Body of pancreas (tissue), 4 donors: Measurements from ENCODE around the gene AP5B1. TPM values are rescaled to one million over a fixed set of nuclear protein-coding genes. Genes with fewer than 3 reads are reported as not detected.

ENCODE experiments used
- ATAC-seq: fragments of 150-250 bp; one replicate; pipeline ENCODE4 v1.9.1; 2016
- DNase-seq, 4 donors: peaks; one replicate each; pipeline ENCODE4 v3.0.0-alpha.2; 2019
- H3K27ac ChIP-seq, 4 donors: fragments of 200-600 bp; sonication (generic); 1 replicate in 3 of 4; 2 replicates in 1 of 4; pipeline versions ENCODE4 v1.5.1 to v1.6.1; 2016 to 2019; ENCODE audit warnings: mild to moderate bottlenecking in 1 of 4, mixed read lengths in 1 of 4, moderate library complexity in 1 of 4
- H3K27me3 ChIP-seq, 2 donors: fragments of 200-600 bp; sonication (generic); one replicate each; pipeline ENCODE4 v1.6.0; 2016; ENCODE audit warnings: mild to moderate bottlenecking in 1 of 2
- H3K36me3 ChIP-seq, 2 donors: fragments of 200-600 bp; sonication (generic); replicated peaks in 1 of 2; 2 replicates each; pipeline ENCODE4 v1.5.1; 2016; ENCODE audit warnings: low read depth in 2 of 2; ENCODE audit not compliant: insufficient read depth in 1 of 2
- H3K4me1 ChIP-seq: fragments of 200-600 bp; sonication (generic); one replicate; pipeline ENCODE4 v1.6.0; 2016
- H3K4me3 ChIP-seq, 2 donors: fragments of 200-600 bp; sonication (generic); 1 replicate in 1 of 2; 2 replicates in 1 of 2; pipeline ENCODE4 v1.5.1; 2016 to 2019
- H3K9me3 ChIP-seq, 3 donors: fragments of 200-600 bp; sonication (generic); 1 replicate in 2 of 3; 2 replicates in 1 of 3; pipeline ENCODE4 v1.5.1; 2016
- POLR2A ChIP-seq, 3 donors: fragments of 450-650 bp; IDR thresholded peaks; one replicate each; pipeline ENCODE4 v1.6.1; 2016; ENCODE audit warnings: antibody characterized with exemption in 3 of 3, mild to moderate bottlenecking in 2 of 3
- WGBS, 2 donors: methylation state at CpG; one replicate each; pipeline ENCODE4 v1.1.5; 2017; 5-methylcytosine and 5-hydroxymethylcytosine counted together
- intact Hi-C: fragments of 100-400 bp; cut with DNase I; formaldehyde crosslinking; loops from one replicate; pipeline ENCODE4 v1.15.1; 2023
- total RNA-seq, 2 donors: library from RNA; depleted of rRNA; stranded (reverse); fragments of >200 nt; gene quantifications; one replicate each; pipeline ENCODE4 v1.1.0, GENCODE V29; 2016
- TF ChIP-seq, protein P1 (sequence below), 7 experiments: fragments of 450-650 bp in 4 of 7; fragments of 200-600 bp in 3 of 7; sonication (generic) in 3 of 7; IDR thresholded peaks; one replicate each; pipeline ENCODE4 v1.5.1; 2016 to 2019; ENCODE audit warnings: antibody characterized with exemption in 7 of 7

Gene AP5B1
- total RNA-seq, 2 donors from 2014 or later: 18.2 to 33.9 TPM

DNA sequence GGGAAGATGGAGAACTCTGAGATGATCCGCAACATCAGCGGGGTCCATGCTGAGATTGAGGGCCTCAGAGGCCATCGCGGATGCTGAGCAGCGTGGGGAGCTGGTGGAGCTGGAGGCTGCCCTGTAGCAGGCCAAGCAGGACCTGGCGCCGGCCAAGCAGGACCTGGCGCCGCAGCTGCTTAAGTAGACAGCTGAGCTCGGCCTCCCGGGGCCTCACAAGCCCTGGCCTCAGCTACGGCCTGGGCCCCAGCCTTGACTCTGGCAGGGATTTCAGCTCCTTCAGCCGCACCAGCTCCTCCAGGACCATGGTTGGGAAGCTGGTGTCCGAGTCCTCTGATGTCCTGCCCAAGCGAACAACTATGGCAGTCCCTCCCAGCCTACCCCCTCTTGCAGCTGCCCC, 52.9 kb downstream of the AP5B1 start:
- Histone ChIP-seq H3K4me1 (no peaks in the 10 kb centered on the region), H3K4me3 (no peak overlapping the region), H3K27ac (no peak overlapping the region), H3K27me3 (no peaks in the 10 kb centered on the region), H3K9me3 (no peaks in the 10 kb centered on the region), H3K36me3 (no peaks in the 10 kb centered on the region)
- DNase-seq (no peak), ATAC-seq (no peak)
- intact Hi-C loops: no loop called here
- TF ChIP-seq POLR2A (IDR thresholded peaks at IDR 0.05): no peak
- TF ChIP-seq, protein P1, sequence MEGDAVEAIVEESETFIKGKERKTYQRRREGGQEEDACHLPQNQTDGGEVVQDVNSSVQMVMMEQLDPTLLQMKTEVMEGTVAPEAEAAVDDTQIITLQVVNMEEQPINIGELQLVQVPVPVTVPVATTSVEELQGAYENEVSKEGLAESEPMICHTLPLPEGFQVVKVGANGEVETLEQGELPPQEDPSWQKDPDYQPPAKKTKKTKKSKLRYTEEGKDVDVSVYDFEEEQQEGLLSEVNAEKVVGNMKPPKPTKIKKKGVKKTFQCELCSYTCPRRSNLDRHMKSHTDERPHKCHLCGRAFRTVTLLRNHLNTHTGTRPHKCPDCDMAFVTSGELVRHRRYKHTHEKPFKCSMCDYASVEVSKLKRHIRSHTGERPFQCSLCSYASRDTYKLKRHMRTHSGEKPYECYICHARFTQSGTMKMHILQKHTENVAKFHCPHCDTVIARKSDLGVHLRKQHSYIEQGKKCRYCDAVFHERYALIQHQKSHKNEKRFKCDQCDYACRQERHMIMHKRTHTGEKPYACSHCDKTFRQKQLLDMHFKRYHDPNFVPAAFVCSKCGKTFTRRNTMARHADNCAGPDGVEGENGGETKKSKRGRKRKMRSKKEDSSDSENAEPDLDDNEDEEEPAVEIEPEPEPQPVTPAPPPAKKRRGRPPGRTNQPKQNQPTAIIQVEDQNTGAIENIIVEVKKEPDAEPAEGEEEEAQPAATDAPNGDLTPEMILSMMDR (IDR thresholded peaks at IDR 0.05): no peak
- 82 to 97% methylated on average over 9 to 15 of the region's 15 CpGs for WGBS, 2 donors

DNA sequence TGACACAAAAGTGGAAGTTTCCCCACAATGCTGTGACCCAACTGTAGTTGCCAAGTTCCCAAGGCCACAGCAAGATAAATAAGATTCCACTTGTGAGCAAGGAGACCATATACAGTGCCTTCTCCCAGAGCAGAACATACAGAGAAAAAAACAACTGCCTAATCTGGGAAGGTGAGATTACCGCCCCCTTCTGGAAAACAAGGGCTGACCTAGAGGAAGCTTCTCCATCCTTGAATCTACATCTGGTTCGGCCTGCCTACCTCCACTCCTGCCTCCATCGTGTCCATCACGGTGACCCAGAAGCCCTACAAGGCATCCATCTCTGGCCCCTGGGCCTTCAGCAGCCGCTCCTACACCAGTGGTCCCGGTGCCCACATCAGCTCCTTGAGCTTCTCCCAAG, 54.1 kb downstream of the AP5B1 start:
- no peak for DNase-seq
- H3K36me3 ChIP-seq: no peaks in the 10 kb centered on the region
- no peaks in the 10 kb centered on the region for H3K4me1 ChIP-seq
- no peak for TF ChIP-seq POLR2A (IDR thresholded peaks at IDR 0.05)
- TF ChIP-seq, protein P1 (IDR thresholded peaks at IDR 0.05): peak in 1 of 7 experiments; percentile 26
- H3K4me3 ChIP-seq: no peak overlapping the region
- no peak overlapping the region for H3K27ac ChIP-seq
- no peaks in the 10 kb centered on the region for H3K27me3 ChIP-seq
- intact Hi-C loops: no loop called here
- ATAC-seq: no peak
- 25 to 58% methylated on average over 4 to 6 of the region's 6 CpGs for WGBS, 2 donors
- H3K9me3 ChIP-seq: no peaks in the 10 kb centered on the region

Other genes starting within 250 kb of the AP5B1 start
- 100 to 1,000 TPM; 131 to 330 TPM for gene LTBP3, start 222.6 kb downstream of the AP5B1 start, total RNA-seq
- 10 to 100 TPM; 39.2 to 66.9 TPM for gene ZNRD2, start 210.5 kb downstream of the AP5B1 start, total RNA-seq
- gene FAM89B, start 208.4 kb downstream of the AP5B1 start, total RNA-seq: 100 to 1,000 TPM in 1 of 2 donors, 10 to 100 TPM in 1; 44.8 to 116 TPM
- 10 to 100 TPM; 35.0 to 76.1 TPM for gene EHBP1L1, start 204.9 kb downstream of the AP5B1 start, total RNA-seq
- gene KCNK7, start 185.2 kb downstream of the AP5B1 start, total RNA-seq: 1 to 10 TPM in 1 of 2 donors, under 1 TPM in 1; 0.66 to 1.0 TPM
- 10 to 100 TPM; 31.6 to 94.9 TPM for gene MAP3K11, start 166.8 kb downstream of the AP5B1 start, total RNA-seq
- 10 to 100 TPM; 21.8 to 56.7 TPM for gene PCNX3, start 165.2 kb downstream of the AP5B1 start, total RNA-seq
- 10 to 100 TPM; 23.6 to 29.3 TPM for gene SIPA1, start 142.9 kb downstream of the AP5B1 start, total RNA-seq
- 10 to 100 TPM; 27.5 to 45.8 TPM for gene RELA, start 118.1 kb downstream of the AP5B1 start, total RNA-seq
- 10 to 100 TPM; 38.9 to 45.5 TPM for gene KAT5, start 68.7 kb downstream of the AP5B1 start, total RNA-seq
- 100 to 1,000 TPM in 1 of 2 donors, 10 to 100 TPM in 1; 45.4 to 112 TPM for gene RNASEH2C, start 60.2 kb downstream of the AP5B1 start, total RNA-seq
- 1 to 10 TPM in 1 of 2 donors, under 1 TPM in 1; 0.78 to 1.3 TPM for gene OVOL1, start 6.1 kb upstream of the AP5B1 start, total RNA-seq
- gene SNX32, start 53.0 kb upstream of the AP5B1 start, total RNA-seq: under 1 TPM in 1 of 2 donors, not detected in 1; 0.26 TPM
- 100 to 1,000 TPM; 190 to 412 TPM for gene CFL1, start 77.2 kb upstream of the AP5B1 start, total RNA-seq
- gene MUS81, start 79.5 kb upstream of the AP5B1 start, total RNA-seq: 10 to 100 TPM; 38.2 to 40.5 TPM
- 10 to 100 TPM; 16.2 to 25.4 TPM for gene EFEMP2, start 91.8 kb upstream of the AP5B1 start, total RNA-seq
- under 1 TPM; 0.33 to 0.78 TPM for gene CTSW, start 98.9 kb upstream of the AP5B1 start, total RNA-seq
- 10 to 100 TPM; 40.2 to 49.5 TPM for gene FIBP, start 107.5 kb upstream of the AP5B1 start, total RNA-seq
- 10 to 100 TPM; 49.8 to 54.5 TPM for gene CCDC85B, start 109.7 kb upstream of the AP5B1 start, total RNA-seq
- 10 to 100 TPM in 1 of 2 donors, under 1 TPM in 1; 0.52 to 17.8 TPM for gene FOSL1, start 119.4 kb upstream of the AP5B1 start, total RNA-seq
- gene C11orf68, start 138.1 kb upstream of the AP5B1 start, total RNA-seq: 10 to 100 TPM; 10.4 to 17.8 TPM
- 10 to 100 TPM; 29.6 to 91.6 TPM for gene DRAP1, start 138.4 kb upstream of the AP5B1 start, total RNA-seq
- gene TSGA10IP, start 164.5 kb upstream of the AP5B1 start, total RNA-seq: not detected
- gene SART1, start 180.8 kb upstream of the AP5B1 start, total RNA-seq: 10 to 100 TPM; 27.5 to 60.6 TPM
- 10 to 100 TPM in 1 of 2 donors, 1 to 10 TPM in 1; 7.8 to 28.0 TPM for gene EIF1AD, start 221.2 kb upstream of the AP5B1 start, total RNA-seq
- 10 to 100 TPM; 44.4 to 62.3 TPM for gene BANF1, start 221.5 kb upstream of the AP5B1 start, total RNA-seq
- gene CST6, start 231.0 kb upstream of the AP5B1 start, total RNA-seq: not detected
- not detected for gene CATSPER1, start 245.5 kb upstream of the AP5B1 start, total RNA-seq